ENCODE data around the gene CEP41. TPM values are rescaled to one million over a fixed set of nuclear protein-coding genes. Genes with fewer than 3 reads are reported as not detected.

The CEP41 gene
- total and polyA plus RNA-seq, 12 donors: 2.2 to 6.3 (median 4.7) TPM

DNA sequence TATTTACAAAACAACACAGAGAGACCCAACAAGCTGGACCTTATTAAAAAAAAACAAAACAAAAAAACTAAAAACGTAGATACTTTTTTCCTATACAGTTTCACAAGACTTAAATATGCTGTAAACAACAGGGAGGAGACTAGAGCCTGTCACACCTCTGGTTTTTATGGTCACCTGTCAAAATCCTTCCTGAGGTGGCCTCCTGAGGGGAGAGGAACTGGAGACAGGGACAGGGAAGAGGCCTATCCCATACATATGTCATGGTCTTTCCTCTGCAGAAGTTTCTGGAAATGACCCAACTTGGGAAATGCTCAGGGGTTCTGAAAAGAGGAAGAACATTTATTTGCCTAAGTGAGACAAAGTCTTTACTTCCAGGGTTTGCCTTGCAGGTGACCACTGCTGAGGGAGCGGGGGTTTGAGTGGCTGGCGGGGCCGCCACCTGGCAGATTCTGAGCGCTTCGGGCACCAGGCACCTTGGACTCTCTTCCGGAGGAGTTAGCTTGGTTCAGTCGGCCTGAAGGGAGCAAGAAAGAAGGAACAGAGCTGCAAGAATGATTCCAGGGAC lies 42.2 kb downstream of the CEP41 start:
- peaks cover 0 to 43% (median 0%) of the 10 kb centered on the region in 9 donors for H3K36me3 ChIP-seq
- no peaks in the 10 kb centered on the region for H3K27me3 ChIP-seq
- H3K4me1 ChIP-seq: peaks cover 0 to 23% (median 0%) of the 10 kb centered on the region in 9 donors
- no peak for ATAC-seq
- TF ChIP-seq, protein P1, sequence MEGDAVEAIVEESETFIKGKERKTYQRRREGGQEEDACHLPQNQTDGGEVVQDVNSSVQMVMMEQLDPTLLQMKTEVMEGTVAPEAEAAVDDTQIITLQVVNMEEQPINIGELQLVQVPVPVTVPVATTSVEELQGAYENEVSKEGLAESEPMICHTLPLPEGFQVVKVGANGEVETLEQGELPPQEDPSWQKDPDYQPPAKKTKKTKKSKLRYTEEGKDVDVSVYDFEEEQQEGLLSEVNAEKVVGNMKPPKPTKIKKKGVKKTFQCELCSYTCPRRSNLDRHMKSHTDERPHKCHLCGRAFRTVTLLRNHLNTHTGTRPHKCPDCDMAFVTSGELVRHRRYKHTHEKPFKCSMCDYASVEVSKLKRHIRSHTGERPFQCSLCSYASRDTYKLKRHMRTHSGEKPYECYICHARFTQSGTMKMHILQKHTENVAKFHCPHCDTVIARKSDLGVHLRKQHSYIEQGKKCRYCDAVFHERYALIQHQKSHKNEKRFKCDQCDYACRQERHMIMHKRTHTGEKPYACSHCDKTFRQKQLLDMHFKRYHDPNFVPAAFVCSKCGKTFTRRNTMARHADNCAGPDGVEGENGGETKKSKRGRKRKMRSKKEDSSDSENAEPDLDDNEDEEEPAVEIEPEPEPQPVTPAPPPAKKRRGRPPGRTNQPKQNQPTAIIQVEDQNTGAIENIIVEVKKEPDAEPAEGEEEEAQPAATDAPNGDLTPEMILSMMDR (IDR thresholded peaks at IDR 0.05): no peak
- H3K9me3 ChIP-seq: no peaks in the 10 kb centered on the region
- DNase-seq: no peak
- 81 to 88% methylated on average over 8 of the region's 8 CpGs for WGBS, 2 donors
- no peak overlapping the region for H3K4me3 ChIP-seq
- intact Hi-C loops (cut with DNase I): no loop called here
- H3K27ac ChIP-seq: no peak overlapping the region

DNA sequence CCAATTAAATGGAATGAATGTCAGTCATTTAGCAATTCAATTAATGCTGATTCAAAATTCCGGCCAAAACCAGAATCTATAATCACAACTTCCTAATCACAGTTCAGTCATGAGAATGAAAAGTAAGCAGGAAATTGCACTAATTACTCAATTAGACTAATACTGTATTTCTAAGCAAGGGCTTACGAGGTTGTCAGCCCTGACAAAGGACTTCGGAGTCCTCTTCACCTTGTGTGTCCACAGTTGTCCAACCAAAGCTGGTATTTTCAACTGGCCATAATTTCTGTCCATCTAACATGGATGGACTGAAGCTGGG lies 43.1 kb downstream of the CEP41 start:
- ATAC-seq (no peak), DNase-seq (no peak)
- no peak overlapping the region for H3K27ac ChIP-seq
- H3K9me3 ChIP-seq: no peaks in the 10 kb centered on the region
- no peaks in the 10 kb centered on the region for H3K27me3 ChIP-seq
- peaks cover 0 to 34% (median 0%) of the 10 kb centered on the region in 9 donors for H3K36me3 ChIP-seq
- peaks cover 0 to 32% (median 3%) of the 10 kb centered on the region in 9 donors for H3K4me1 ChIP-seq
- no peak overlapping the region for H3K4me3 ChIP-seq
- WGBS, 2 donors: 95 to 96% methylated on average over 3 of the region's 3 CpGs
- TF ChIP-seq, protein P1 (IDR thresholded peaks at IDR 0.05): no peak
- intact Hi-C loops (cut with DNase I): no loop called here

DNA sequence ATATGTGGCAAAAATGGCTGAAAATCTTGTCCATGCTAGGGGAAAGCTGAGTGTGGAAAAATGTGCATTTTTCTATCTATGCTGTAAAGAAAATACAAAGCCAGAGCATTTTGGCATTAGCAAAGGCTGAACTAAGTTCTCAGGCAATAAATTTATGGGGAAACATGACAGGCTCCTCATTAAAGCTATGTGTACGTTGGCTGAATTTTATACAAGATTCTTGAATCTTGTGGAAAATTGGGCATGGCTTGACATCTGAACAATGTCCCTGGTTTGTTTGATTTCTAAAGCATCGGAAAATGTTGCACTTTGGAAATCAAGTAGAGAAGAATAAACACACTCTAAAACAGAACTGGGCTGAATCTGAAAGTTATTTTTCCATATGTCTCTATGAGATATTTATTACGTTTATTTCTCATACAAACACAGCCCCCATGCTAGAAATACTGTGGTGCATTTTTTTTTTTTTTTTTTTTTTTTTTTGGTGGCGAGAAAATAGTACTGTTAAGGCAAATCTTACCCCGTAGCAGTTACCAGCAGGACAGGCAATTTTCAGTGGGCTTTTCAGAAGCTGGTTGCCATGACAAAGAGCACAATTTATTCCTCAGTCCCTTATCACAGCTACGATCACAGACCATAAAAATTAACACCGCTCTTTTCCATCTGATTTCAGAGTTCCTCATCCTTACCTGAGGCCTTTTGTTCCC lies 43.6 kb downstream of the CEP41 start:
- Histone ChIP-seq H3K4me3 (no peak overlapping the region), H3K27ac (no peak overlapping the region), H3K27me3 (no peaks in the 10 kb centered on the region), H3K9me3 (no peaks in the 10 kb centered on the region), H3K36me3 (peaks cover 0 to 29% (median 0%) of the 10 kb centered on the region in 9 donors), H3K4me1 (peaks cover 0 to 37% (median 6%) of the 10 kb centered on the region in 9 donors)
- no peak for DNase-seq
- intact Hi-C loops (cut with DNase I): no loop called here
- ATAC-seq: no peak
- TF ChIP-seq, protein P1 (IDR thresholded peaks at IDR 0.05): no peak
- WGBS, 2 donors: 89 to 90% methylated on average over 7 of the region's 7 CpGs

DNA sequence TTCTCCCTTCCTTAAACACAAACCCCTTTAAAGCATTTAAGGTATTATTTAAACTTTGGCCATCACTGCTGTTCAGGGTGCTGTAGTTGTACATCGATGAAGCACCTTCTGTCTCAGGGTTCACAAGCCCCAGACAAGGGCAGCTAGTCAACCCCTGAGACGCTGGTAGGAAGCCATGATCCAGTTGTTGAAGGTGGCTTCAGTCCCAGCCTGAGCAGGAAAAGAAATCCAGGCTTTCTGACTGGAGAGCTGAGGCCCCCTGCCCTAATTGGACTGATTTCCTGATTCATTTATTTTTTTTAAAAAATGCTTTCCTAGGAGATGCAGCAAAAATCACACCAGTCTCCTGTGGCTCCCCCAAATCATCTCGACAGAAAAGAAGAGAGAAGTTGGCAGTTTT lies 44.7 kb downstream of the CEP41 start:
- Histone ChIP-seq H3K27ac (no peak overlapping the region), H3K4me3 (no peak overlapping the region), H3K27me3 (no peaks in the 10 kb centered on the region), H3K4me1 (peaks cover 0 to 37% (median 6%) of the 10 kb centered on the region in 9 donors), H3K36me3 (peaks cover 0 to 25% (median 0%) of the 10 kb centered on the region in 9 donors), H3K9me3 (no peaks in the 10 kb centered on the region)
- 53 to 63% methylated on average over 3 of the region's 3 CpGs for WGBS, 2 donors
- ATAC-seq (no peak), DNase-seq (no peak)
- intact Hi-C loops (cut with DNase I): no loop called here
- TF ChIP-seq, protein P1 (IDR thresholded peaks at IDR 0.05): no peak

Measured in heart right ventricle (tissue), 16 donors.